HG02852 (cell line): ENCODE results near the gene ITGAX.

Source experiments
- ATAC-seq: cut with Tn5 transposase; IDR thresholded peaks from one replicate; pipeline ENCODE4 v1.9.1; 2021; ENCODE audit warnings: mild to moderate bottlenecking, moderate library complexity; ENCODE audit not compliant: unreplicated experiment

ITGAX gene

GRCh38 chr16:31430380-31431052 is 75.5 kb downstream of the ITGAX start:
- ATAC-seq = no peak
